HS-27A (cell line): ENCODE measurements around the gene SMIM41.

Source experiments
- DNase-seq: peaks from one replicate; pipeline ENCODE4 v3.0.0-alpha.2; 2012; ENCODE audit warnings: low read depth, missing footprints

The SMIM41 gene

DNA sequence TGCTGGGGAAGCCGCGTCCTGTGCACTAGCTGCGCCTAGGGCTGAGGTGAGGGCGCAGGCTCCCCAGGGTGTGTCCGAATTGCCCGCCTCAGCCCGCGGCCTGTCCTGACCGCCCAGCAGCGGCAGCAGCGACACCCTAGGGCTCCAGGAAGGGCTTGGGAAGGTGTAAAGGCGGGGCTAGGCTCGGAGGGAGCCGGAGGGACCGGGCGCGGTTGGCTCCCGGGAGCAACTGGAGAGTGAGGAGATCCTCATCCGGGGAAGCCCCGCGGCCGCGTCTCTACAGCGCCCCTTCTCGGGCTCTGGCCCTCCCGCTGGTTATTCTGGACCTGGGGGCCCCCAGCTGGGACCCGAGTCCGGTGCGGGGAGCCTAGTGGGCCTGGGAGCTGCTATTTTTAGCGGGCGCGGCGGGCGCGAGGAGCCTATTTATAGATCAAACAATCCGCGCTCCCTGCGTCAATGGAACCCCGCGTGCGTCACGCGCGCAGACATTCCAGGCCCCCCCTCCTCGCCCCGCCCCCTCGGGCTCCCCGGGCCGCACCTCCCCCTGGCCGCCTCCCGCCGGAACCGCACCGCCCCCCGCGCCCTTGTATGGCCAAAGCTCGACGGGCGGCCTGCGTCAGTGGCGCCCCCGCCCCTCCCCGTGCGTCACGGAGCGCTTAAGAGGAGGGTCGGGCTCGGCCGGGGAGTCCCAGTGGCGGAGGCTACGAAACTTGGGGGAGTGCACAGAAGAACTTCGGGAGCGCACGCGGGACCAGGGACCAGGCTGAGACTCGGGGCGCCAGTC, 28.6 kb upstream of the SMIM41 start, which contains the start of gene NR4A1:
TSS of gene NR4A1 (plus strand) at position 685 of the 784 bp plus-strand sequence. CDS start 2,887 bp downstream, outside the sequence.
- peak; percentile 65 for DNase-seq

DNA sequence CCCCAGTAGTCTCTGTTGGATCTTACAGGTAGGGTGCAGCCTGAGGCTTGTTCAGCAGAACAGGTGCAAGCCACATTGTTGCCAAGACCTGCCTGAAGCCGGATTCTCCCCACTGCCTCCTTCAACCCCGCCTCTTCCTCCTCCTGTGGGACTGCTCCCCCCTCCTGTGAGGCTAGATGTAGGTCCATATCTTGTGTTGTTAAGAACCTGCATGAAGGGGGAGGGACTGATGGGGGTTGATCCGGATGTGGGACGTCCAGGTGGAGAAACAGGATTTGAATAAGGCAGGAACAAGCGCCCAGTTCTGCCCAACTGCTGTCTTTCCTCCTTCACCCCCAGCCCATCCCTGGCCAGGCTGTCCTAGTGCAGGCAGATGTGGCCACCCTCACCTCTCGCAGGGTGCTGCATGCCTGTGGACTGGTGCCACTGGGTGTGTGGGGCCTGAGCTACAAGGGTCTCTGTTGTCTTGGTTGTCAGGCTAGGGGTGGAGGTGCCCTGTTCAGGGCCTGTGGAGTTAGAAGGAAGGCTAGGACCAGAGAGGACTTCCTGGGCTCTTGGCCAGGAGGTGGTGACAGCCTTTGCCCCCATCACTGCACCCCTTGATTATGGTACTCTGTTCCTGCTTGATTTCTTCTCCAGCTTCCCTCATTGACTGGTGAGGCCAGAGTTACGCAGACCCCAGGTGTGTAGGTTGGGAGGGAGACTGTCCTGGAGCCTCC, 26.9 kb upstream of the SMIM41 start:
- no peak for DNase-seq

DNA sequence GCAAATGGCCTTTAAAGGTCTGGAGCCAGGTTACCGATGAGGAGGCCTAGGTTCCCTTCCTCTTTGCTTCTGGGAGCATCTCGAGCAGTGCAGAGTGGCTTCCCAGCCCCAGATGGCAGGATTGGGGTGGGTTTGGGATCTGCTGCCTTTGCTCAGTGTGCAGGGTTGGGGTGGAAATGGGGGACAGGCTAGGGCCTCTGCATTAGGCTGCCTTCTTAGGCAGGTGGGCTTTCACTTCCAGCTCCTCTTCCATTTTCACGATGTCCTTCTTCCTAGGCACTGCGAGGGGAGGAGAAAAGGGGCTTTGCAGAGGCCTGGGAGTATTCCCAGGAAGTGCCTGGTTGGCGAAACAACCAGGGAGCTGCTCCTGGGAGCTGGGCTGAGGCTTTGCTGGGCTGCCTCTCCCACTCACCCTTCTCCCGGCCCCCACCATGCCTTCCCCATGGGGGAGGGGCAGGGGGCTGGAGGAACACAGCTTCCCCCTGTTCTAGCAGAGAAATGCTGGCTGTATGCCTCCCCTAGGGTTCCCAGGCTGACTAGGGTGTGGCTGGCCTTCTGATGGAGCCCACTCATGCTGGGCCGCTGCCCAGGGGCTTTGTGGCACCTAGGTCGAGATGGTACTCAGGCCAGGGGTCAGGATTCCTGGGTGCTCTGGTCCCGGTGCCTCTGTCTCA, 25.8 kb upstream of the SMIM41 start:
- DNase-seq, result no peak

DNA sequence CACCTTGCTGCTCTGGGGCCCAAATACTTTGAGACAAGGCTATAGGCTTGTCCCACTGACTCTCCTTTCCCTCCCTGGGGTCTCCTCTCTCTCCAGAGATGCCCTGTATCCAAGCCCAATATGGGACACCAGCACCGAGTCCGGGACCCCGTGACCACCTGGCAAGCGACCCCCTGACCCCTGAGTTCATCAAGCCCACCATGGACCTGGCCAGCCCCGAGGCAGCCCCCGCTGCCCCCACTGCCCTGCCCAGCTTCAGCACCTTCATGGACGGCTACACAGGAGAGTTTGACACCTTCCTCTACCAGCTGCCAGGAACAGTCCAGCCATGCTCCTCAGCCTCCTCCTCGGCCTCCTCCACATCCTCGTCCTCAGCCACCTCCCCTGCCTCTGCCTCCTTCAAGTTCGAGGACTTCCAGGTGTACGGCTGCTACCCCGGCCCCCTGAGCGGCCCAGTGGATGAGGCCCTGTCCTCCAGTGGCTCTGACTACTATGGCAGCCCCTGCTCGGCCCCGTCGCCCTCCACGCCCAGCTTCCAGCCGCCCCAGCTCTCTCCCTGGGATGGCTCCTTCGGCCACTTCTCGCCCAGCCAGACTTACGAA, 25.2 kb upstream of the SMIM41 start:
- DNase-seq, result no peak

DNA sequence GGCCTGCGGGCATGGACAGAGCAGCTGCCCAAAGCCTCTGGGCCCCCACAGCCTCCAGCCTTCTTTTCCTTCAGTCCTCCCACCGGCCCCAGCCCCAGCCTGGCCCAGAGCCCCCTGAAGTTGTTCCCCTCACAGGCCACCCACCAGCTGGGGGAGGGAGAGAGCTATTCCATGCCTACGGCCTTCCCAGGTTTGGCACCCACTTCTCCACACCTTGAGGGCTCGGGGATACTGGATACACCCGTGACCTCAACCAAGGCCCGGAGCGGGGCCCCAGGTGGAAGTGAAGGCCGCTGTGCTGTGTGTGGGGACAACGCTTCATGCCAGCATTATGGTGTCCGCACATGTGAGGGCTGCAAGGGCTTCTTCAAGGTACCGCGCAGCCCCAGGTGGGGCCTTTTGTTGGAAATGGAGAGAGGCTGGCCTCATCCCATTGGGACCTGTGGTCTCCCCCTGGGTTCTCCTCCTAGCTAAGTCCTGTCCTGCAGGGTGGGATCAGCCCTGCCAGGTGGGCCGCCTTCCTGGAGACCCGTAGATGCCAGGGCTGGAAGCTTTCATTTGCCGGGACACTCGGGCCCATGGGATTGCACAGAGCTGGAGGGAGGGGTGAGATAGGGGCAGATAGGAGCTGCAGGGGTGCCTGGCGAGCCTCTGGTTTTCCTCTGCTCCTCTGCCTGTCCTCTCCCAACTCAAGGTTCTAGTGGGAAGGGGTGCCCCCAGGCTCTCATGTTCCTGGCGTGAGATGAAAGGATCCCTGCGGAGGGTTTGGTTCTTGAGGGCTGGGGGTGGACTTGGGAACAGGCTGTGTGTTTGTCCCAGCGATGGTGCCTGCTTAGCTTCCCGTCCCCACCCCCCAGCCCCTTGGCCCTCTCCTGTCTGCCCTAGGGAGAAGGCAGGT, 24.4 kb upstream of the SMIM41 start:
- no peak for DNase-seq

DNA sequence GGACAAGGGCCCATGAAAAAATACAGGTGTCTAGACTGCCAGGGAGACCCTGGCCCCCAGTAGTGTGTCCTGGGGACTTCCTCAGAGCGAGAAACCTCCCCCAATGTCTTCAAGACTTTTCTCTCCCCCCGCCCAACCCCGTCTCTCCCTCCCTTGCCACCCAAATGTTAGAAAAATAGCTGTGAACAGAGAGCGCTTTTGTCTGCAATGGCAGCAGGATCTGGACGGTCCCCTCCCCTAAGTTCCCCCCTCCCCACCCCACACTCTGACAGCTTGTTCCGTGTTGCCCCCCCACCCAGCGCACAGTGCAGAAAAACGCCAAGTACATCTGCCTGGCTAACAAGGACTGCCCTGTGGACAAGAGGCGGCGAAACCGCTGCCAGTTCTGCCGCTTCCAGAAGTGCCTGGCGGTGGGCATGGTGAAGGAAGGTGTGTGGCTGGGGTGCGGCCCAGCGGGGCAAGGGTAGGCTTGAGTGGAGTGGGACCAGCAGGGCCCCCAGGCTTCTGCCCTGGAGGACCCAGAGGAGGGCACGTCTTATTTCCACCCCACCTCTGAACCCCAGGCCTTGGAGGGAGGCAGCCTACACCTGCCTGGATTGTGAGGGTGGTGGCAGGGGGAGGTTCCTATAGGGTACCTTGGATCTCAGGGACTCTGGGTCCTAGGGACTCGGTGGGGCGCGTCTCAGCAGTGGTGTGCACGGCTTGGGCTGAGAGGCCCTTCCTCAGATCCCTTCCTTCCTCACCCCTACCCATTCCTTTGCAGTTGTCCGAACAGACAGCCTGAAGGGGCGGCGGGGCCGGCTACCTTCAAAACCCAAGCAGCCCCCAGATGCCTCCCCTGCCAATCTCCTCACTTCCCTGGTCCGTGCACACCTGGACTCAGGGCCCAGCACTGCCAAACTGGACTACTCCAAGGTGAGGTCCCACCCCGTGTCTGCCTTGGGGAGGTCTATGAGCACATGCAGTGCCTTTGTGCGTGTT, 23.5 kb upstream of the SMIM41 start:
- DNase-seq, result no peak

DNA sequence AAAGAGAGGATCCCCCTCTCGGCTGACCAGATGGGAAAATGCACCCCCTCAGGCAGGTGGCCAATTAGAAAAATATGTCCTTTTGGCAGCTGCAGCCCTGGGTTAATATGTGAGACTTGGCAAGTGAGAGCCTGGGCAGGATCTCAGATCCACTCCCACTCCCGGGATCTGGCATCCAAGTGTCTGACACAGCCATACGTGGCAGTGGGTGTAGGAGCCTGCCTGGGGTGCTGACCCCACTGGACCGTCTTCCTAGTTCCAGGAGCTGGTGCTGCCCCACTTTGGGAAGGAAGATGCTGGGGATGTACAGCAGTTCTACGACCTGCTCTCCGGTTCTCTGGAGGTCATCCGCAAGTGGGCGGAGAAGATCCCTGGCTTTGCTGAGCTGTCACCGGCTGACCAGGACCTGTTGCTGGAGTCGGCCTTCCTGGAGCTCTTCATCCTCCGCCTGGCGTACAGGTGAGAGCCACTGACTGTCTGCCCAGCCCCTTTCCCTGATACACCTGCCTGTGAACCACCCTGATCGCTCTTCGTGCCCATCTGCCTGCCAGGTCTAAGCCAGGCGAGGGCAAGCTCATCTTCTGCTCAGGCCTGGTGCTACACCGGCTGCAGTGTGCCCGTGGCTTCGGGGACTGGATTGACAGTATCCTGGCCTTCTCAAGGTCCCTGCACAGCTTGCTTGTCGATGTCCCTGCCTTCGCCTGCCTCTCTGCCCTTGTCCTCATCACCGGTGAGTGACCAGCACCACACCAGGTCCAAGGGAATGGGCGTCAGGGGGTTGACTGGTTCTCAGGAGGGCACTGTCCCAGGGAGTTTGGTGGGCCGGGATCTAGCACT, 22.5 kb upstream of the SMIM41 start:
- DNase-seq, result no peak

DNA sequence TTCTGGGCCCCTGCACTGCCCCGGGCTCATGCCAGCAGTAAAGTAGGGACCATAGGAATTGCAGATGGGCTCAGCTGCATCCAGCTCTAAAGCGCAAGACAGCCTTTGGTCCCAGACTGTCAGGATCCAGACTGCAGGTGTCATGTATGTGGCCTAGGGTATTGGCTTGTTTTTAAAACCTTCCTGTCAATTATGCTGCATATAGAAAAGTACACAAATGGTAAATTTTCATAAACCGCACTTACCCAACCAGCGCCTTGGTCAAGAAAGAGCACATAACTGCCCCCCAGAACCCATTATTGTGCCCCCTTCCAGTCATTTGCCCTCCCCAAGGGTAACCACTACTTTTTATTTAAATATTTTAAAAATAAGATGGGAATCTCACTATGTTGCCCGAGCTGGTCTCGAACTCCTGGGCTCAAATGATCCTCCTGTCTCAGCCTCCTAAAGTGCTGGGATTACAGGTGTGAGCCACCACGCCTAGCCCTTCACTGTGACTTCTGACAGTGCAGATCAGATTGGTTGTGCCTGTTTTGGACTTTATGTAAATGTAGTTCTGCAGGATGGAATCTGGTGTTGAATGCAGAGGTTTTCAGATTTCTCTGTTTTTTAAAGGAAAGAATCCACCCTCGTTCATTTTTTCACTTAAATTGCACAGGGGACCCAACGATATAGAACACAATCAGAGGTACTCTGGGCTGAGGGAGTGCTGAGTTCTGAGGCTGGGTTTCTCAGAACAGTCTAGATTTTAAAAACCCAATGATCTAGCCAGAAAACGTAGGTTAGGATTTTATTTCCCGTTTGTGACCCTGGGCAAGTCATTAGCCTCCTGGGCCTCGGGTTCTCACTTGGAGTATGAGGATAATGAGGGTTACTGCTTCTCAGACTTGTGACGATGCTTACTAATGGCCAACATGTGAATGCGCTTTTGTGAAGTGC, 21.6 kb upstream of the SMIM41 start:
- no peak for DNase-seq

DNA sequence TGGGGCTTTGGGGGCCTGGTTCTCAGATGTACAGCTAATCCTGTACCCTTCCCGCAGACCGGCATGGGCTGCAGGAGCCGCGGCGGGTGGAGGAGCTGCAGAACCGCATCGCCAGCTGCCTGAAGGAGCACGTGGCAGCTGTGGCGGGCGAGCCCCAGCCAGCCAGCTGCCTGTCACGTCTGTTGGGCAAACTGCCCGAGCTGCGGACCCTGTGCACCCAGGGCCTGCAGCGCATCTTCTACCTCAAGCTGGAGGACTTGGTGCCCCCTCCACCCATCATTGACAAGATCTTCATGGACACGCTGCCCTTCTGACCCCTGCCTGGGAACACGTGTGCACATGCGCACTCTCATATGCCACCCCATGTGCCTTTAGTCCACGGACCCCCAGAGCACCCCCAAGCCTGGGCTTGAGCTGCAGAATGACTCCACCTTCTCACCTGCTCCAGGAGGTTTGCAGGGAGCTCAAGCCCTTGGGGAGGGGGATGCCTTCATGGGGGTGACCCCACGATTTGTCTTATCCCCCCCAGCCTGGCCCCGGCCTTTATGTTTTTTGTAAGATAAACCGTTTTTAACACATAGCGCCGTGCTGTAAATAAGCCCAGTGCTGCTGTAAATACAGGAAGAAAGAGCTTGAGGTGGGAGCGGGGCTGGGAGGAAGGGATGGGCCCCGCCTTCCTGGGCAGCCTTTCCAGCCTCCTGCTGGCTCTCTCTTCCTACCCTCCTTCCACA, 20.7 kb upstream of the SMIM41 start:
- no peak for DNase-seq

DNA sequence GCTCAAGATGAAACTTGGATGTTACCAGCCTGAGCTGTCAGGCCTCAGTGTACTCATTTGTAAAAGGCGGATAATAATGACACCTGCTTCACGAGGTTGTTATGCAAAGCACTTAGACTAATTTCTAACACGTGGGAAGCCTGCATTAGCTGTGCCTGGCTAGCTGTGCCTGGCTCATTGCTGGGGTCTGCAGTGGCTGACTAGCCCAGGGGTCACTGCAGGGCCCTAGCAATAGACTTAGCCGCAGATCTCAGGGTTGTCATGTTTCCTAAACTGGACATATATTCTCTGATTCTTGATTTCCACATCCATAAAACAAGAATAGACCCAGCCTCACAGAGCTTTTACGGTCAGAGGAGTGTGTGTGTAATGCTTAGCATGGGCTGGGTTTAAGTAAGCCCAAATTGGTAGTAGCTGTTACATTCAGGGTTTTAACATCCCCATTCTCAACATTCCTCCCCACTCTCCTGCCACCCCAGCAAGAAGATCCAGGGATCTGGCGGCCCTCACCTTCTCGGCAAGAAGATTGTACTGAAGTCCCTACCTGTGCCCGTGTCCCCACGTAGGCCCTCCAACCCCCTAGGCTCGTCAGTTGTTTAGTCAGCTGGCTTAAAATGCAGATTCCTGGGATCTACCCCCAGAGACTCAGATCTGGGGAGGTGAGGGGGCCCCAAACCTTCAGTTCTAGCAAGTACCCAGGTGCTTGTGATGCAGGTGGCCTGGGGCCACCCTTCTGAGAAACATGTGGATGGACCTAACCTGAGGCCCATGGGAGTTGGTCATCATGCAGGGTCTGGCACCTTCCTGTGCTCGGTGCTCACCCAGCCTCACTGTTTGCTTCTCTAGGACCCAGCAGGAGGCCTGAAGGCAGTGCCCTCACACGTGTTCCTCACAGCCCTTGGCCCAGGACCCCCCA, 19.7 kb upstream of the SMIM41 start:
- DNase-seq, result no peak

DNA sequence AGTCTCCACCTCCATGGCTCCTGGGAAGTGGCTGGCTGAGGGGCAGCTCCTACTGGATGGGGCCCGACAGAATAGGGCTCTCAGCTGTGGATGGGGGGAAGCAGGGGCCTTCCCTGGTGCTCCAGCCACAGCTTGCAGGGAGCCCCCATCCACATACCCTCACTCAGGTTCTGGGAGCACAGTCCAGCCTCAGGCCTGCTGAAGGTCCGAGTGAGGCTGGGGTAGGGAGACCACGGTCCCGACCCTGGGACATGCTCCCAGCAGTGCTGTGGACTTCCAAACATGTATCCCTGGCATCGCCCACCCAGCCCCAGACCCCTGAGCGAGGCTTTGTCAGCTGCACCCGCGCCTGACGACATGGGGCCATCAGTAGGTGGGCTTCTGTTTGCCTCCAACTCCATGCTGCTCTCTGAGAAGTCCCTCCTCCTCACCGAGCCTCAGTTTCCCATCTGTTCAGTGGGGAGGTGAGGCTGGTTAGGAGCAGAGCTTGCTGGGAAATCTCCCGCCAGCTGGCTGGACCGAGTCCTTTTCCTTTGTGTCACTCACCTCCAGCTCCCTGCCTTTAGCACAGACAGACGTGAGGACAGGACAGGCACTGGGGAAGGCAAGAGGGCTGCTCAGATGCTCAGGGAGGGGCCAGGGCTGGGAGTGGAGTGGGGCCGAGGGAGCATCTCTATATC, 18.9 kb upstream of the SMIM41 start:
- no peak for DNase-seq

DNA sequence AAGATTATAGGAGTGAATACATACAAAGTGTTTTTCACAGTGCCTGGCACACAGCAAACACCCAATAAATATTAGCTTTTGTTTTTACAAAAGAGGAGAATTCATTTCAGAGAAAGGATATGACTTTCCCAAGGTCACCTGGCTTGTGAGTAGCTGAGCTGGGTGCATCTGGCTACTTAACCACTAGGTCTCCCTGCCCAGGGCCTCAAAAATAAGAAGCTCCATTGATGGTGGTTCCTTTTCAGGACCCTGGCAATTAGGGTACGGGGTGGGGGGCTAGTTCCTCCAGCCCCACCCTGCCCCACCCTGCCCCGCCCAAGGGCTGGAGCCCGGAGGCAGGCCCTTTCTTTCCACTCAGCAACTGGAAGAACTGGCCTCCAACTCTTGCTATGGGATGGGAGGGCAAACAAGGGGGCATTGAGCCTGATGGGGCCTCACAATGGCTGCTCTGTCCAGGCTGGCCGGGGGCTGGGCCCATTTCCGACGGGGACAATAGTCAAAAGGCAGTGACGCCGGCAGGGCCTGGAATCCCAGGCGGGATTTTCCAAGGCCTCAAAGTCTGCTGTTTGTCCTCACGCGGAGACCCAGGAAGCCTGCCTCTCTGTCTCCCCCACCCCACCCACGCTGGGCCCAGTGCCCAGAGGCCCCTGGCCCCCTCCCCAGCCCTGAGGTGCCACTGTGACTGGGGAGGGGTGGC, 17.9 kb upstream of the SMIM41 start:
- no peak for DNase-seq

DNA sequence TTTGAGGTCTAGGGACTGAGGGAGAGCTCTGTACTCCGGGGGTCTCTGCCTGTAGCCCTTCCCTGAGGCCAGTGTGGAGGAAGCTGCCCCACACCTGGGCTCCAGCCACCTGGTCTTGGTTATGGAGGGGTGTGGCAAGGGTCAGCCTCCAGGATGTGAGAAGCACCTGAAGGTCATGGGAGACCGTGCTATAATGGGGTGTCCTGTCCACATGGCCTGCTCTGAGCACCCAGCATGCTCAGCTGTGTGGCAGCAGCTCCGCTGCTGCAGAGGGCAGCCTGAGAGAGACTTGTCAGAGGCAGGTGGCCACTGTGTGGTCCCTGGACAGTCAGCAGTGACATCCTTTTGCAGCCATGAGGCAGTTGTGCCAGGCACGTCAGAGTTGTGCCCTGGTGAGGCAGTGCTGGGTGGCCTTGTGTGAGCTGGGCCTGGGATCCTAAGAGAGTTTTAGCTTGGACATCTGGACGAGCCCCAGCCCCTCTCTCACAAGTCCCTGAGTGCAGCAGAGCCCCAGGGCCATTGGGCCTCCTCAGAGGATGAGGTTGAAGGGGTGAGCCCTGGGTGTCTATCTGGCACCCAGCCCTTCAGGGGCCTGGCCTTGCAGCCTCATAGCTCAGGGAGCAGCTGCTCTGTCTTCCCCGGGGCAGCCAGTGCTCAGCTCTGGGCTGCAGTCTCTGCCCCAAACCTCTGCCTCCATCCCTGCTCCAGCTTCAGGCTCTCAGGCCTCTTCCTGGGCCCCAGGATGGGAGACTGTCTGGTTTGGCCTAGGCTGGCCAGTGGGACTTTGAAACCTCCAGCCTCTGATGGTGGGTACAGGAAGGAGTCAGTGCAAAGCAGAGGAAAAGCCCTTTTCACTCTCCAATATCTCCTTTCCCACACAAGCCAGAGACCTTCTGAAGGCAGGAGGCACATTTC, 17.1 kb upstream of the SMIM41 start:
- no peak for DNase-seq
